Mesothelial cell of epicardium (in vitro differentiated cells): Measurements from ENCODE around the gene PRDM15. TPM values are rescaled to one million over a fixed set of nuclear protein-coding genes. Genes with fewer than 3 reads are reported as not detected.

ENCODE experiments used
- DNase-seq, 2 experiments: peaks; one replicate each; pipeline ENCODE4 v3.0.0; 2021; ENCODE audit warnings: low spot score in 2 of 2; ENCODE audit not compliant: unreplicated experiment in 2 of 2
- H3K27ac Mint-ChIP-seq: 2 replicates; pipeline ENCODE4 v1.8.0; 2021; ENCODE audit warnings: mixed read lengths
- H3K27me3 Mint-ChIP-seq: 2 replicates; pipeline ENCODE4 v1.8.0; 2021; ENCODE audit warnings: low read depth, mixed read lengths
- H3K36me3 Mint-ChIP-seq: 2 replicates; pipeline ENCODE4 v1.8.0; 2021; ENCODE audit warnings: mixed read lengths
- H3K4me1 Mint-ChIP-seq: 2 replicates; pipeline ENCODE4 v1.8.0; 2021; ENCODE audit warnings: mixed read lengths
- H3K4me3 Mint-ChIP-seq: 2 replicates; pipeline ENCODE4 v1.8.0; 2021; ENCODE audit warnings: mild to moderate bottlenecking, moderate library complexity, mixed read lengths
- H3K9me3 Mint-ChIP-seq: 2 replicates; pipeline ENCODE4 v1.8.0; 2021; ENCODE audit warnings: mixed read lengths
- total RNA-seq: library from RNA; stranded (reverse); gene quantifications from 3 replicates; pipeline ENCODE4 v1.2.1, GENCODE V29; 2021
- TF ChIP-seq, protein P1 (sequence below): fragments of 200-600 bp; sonication (generic); IDR thresholded peaks from one replicate; pipeline ENCODE4 v1.5.0; 2021; ENCODE audit warnings: antibody characterized with exemption; ENCODE audit not compliant: unreplicated experiment

The PRDM15 gene
- total RNA-seq, 1 donor from 2014 or later = 12.0 TPM

DNA sequence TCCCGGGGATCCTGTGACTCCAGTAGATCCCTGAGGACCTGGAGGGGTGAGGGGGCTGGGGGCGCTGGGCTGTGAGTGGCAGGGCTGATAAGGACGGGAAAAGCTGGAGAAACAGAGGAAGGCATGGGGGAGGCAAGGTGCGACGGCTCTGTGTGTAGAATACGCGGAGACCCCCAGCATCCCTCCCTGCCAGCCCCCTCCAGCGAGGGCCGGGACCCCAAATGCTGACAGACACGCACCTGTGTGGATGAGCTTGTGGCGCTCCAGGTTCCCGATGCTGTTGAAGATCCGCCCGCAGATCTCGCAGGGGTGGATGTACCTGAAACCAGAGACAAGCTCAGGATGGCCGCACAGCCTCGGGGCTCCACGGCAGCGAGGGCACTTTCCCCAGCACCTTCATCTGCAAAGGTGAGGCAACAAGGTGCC, 59.3 kb downstream of the PRDM15 start:
- H3K9me3 Mint-ChIP-seq = no peaks in the 10 kb centered on the region
- H3K36me3 Mint-ChIP-seq = peaks cover 6% of the 10 kb centered on the region
- no peak overlapping the region for H3K4me3 Mint-ChIP-seq
- no peaks in the 10 kb centered on the region for H3K27me3 Mint-ChIP-seq
- TF ChIP-seq, protein P1, sequence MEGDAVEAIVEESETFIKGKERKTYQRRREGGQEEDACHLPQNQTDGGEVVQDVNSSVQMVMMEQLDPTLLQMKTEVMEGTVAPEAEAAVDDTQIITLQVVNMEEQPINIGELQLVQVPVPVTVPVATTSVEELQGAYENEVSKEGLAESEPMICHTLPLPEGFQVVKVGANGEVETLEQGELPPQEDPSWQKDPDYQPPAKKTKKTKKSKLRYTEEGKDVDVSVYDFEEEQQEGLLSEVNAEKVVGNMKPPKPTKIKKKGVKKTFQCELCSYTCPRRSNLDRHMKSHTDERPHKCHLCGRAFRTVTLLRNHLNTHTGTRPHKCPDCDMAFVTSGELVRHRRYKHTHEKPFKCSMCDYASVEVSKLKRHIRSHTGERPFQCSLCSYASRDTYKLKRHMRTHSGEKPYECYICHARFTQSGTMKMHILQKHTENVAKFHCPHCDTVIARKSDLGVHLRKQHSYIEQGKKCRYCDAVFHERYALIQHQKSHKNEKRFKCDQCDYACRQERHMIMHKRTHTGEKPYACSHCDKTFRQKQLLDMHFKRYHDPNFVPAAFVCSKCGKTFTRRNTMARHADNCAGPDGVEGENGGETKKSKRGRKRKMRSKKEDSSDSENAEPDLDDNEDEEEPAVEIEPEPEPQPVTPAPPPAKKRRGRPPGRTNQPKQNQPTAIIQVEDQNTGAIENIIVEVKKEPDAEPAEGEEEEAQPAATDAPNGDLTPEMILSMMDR = no peak
- DNase-seq = no peak
- peaks cover 8% of the 10 kb centered on the region for H3K4me1 Mint-ChIP-seq
- no peak overlapping the region for H3K27ac Mint-ChIP-seq

DNA sequence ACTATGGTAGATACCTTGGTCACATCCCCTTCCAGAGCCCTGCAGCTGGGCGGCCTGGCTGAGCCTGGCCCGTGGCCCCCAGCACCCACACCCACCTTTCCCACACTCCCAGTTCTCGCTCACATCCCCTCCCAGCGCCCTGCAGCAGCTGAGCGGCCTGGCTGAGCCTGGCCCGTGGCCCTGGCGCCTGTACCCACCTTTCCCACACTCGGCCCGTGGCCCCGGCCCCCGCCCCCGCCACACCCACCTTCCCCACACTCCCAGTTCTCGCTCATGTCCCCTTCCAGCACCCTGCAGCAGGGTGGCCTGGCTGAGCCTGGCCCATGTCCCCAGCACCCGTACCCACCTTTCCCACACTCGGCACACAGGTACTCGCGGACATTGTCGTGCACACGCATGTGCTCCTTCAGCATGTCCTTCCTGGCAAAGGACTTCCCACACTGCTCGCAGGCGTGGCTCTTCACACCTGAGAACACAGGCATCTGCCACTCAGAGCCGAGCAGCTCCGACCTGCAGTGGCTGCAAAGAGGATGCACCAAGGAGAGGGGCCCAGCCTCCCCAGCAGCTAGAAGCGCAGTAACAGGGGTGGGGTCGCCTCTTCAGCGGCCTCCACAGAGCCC, 59.8 kb downstream of the PRDM15 start:
- Mint-ChIP-seq H3K27ac (no peak overlapping the region), H3K36me3 (peaks cover 7% of the 10 kb centered on the region), H3K4me1 (peaks cover 8% of the 10 kb centered on the region), H3K4me3 (no peak overlapping the region), H3K9me3 (no peaks in the 10 kb centered on the region), H3K27me3 (no peaks in the 10 kb centered on the region)
- no peak for DNase-seq
- TF ChIP-seq, protein P1 = no peak

DNA sequence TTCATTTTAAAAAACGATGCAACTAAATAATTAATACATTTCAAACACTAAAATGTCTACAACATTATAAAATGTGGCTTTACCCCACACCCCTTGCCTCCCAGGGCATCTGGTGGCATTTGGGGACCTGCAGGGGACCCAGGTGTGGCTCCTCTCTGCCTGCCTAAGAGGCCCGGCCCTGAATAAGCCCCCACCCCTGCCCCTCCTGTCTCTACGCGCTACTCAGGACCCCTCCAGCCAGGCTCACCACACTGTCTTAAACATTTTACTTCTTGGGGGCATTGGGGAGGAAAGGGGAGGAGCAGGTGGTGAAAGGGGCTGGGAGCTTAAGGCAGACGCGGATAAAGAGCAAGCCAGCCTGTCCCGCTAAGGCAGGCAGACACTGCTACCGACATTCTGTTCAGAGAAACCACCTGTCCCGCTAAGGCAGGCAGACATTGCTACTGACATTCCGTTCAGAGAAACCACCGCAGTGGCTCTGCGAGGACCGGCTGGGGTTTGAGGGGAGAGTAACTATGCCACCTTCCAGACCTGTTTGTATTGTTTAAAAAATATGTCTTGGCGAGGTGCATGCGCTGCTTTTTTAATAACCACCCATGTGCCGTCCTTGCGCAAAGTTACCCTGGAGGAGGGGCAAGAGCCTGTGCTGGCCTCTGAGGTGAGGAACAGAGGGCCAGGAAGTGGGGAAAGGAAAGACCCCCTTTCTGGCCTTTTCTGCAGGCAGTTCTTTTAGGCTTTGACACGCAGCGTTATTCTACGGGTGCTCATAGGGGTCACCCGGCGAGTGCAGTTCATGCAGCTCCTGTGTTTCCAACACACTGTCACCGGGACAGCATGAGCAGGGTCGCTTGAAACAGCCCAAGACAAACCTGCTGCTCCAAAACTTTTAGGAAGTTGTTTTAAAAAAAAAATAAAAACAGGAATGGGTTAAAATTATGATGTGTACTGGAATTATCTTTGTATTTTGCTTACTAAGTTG, 61.0 kb downstream of the PRDM15 start:
- no peak for DNase-seq
- no peak overlapping the region for H3K4me3 Mint-ChIP-seq
- H3K36me3 Mint-ChIP-seq = peaks cover 9% of the 10 kb centered on the region
- TF ChIP-seq, protein P1 = no peak
- H3K9me3 Mint-ChIP-seq = no peaks in the 10 kb centered on the region
- H3K27me3 Mint-ChIP-seq = no peaks in the 10 kb centered on the region
- no peak overlapping the region for H3K27ac Mint-ChIP-seq
- peaks cover 8% of the 10 kb centered on the region for H3K4me1 Mint-ChIP-seq

DNA sequence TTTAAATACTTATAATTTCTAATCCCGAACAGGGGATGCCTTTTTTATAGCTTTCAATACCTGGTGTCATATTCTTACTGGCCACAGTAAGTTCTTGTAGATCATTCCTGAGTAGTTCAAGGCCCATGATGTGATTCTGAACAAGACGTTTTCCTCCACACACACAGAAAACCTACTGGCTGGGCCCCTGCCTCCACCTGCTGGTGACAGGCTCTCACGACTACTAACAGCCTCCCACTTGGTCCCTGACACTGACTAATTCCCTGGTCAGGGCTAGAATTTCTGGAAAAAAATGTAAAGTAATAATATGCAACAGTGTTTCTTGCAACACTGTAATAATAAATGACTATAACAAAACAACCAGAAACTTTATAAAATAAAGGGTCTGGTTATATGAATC, 61.9 kb downstream of the PRDM15 start:
- DNase-seq = peak in 1 of 2 experiments; percentile 67
- TF ChIP-seq, protein P1 = peak; percentile 49
- no peaks in the 10 kb centered on the region for H3K27me3 Mint-ChIP-seq
- no peak overlapping the region for H3K4me3 Mint-ChIP-seq
- H3K4me1 Mint-ChIP-seq = peaks cover 8% of the 10 kb centered on the region
- no peaks in the 10 kb centered on the region for H3K9me3 Mint-ChIP-seq
- no peak overlapping the region for H3K27ac Mint-ChIP-seq
- H3K36me3 Mint-ChIP-seq = peaks cover 9% of the 10 kb centered on the region

DNA sequence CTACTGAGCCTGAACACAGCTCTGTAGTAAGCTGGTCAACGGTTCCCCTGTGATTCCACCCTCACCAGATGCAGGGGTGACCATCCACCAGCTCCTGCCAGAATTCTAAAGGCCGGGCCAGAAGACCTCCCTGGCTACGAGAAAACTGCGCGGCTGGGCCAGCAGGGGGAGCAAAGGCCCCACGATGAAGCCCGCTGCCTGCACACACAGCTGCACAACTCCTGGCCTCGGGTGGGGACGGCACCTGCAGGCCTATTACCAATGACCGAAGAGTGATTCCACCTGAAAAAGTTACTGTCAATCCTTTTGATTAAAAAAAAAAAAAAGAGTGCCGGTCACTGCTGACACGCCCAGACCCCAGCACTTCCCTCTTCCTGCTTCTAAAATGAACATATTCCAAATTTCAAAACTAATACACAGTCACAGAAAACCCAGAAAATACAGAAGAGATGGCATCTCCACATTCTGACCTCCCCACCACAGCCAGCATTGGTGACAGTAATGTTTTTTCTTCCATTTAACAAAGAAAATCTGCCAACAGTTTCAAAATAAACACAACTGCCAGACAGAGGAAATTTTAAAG, 62.5 kb downstream of the PRDM15 start:
- Mint-ChIP-seq H3K4me1 (peaks cover 8% of the 10 kb centered on the region), H3K27ac (no peak overlapping the region), H3K9me3 (no peaks in the 10 kb centered on the region), H3K27me3 (no peaks in the 10 kb centered on the region), H3K36me3 (peaks cover 9% of the 10 kb centered on the region), H3K4me3 (no peak overlapping the region)
- DNase-seq = peak in 1 of 2 experiments; percentile 68
- TF ChIP-seq, protein P1 = peak; percentile 75
